A204.1 (cell line): ENCODE measurements around the gene TMCO4.

Experiments
- FAIRE-seq: peaks from 2 replicates; lab custom pipeline; 2012; peaks lifted over from hg19 to GRCh38; lab: Jason Lieb, UNC

Gene TMCO4

GRCh38 chr1:19712928-19713327, 86.8 kb downstream of the TMCO4 start:
- FAIRE-seq: no peak

GRCh38 chr1:19710825-19711611, 88.7 kb downstream of the TMCO4 start:
- FAIRE-seq: no peak

GRCh38 chr1:19709260-19709793, 90.4 kb downstream of the TMCO4 start:
- no peak for FAIRE-seq

- FAIRE-seq: no peak
These were observed 91.1 kb downstream of the TMCO4 start for GRCh38 chr1:19708567-19709110.

GRCh38 chr1:19706136-19706535, 93.6 kb downstream of the TMCO4 start:
- no peak for FAIRE-seq

GRCh38 chr1:19705464-19705863, 94.3 kb downstream of the TMCO4 start:
- no peak for FAIRE-seq

GRCh38 chr1:19704247-19705113, 95.2 kb downstream of the TMCO4 start:
- peak; percentile 53 for FAIRE-seq

GRCh38 chr1:19703280-19703679, 96.4 kb downstream of the TMCO4 start:
- no peak for FAIRE-seq

GRCh38 chr1:19700079-19700777, 99.5 kb downstream of the TMCO4 start:
- no peak for FAIRE-seq

- no peak for FAIRE-seq
These were observed 101.5 kb downstream of the TMCO4 start for GRCh38 chr1:19698181-19698580.

GRCh38 chr1:19696820-19697219, 102.9 kb downstream of the TMCO4 start:
- no peak for FAIRE-seq

- no peak for FAIRE-seq
These were observed 103.9 kb downstream of the TMCO4 start for GRCh38 chr1:19695772-19696171.

- no peak for FAIRE-seq
These were observed 105.4 kb downstream of the TMCO4 start for GRCh38 chr1:19694298-19694697.

- no peak for FAIRE-seq
These were observed 109.4 kb downstream of the TMCO4 start for GRCh38 chr1:19690342-19690741.

GRCh38 chr1:19689856-19690255, 109.9 kb downstream of the TMCO4 start:
- no peak for FAIRE-seq

- FAIRE-seq: no peak
These were observed 110.5 kb downstream of the TMCO4 start for GRCh38 chr1:19689085-19689757.

- no peak for FAIRE-seq
These were observed 111.5 kb downstream of the TMCO4 start for GRCh38 chr1:19688041-19688842.

GRCh38 chr1:19687414-19687813, 112.3 kb downstream of the TMCO4 start:
- no peak for FAIRE-seq

GRCh38 chr1:19685994-19686393, 113.7 kb downstream of the TMCO4 start:
- no peak for FAIRE-seq

- no peak for FAIRE-seq
These were observed 115.0 kb downstream of the TMCO4 start for GRCh38 chr1:19684677-19685076.

GRCh38 chr1:19683351-19683750, 116.4 kb downstream of the TMCO4 start:
- FAIRE-seq: no peak
